NCI-H2081 treated with DMSO at 0.1 percent for 48 hours (cell line): ENCODE results near the gene AQR.
"Not testable (repeated sequence)": the region's sequence is repeated elsewhere in the genome, so short reads cannot be mapped to it uniquely, and the experiment has no call there.

Experiments used
- DNase-seq: peaks from one replicate; lab custom pipeline; 2025; lab: John Stamatoyannopoulos, UW

The AQR gene

DNA sequence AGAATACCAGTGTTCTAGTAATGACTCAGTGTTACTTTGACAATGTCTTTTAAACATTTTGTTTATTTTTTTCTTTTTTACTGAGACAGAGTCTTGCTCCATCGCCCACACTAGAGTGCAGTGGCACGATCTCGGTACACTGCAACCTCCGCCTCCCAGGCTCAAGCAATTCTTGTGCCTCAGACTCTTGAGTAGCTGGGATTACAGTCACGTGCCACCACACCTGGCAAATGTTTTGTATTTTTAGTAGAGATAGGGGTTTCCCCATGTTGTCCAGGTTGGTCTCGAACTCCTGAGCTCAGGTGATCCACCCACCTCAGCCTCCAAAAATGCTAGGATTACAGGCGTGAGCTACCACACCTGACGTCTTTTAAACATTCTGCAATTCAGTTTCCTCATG lies 15.7 kb downstream of the AQR start:
- DNase-seq, result no peak

GRCh38 chr15:34952481-34952880 lies 17.1 kb downstream of the AQR start:
- no peak for DNase-seq

GRCh38 chr15:34951993-34952392 lies 17.5 kb downstream of the AQR start:
- no peak for DNase-seq

- DNase-seq, result no peak
These were observed 24.6 kb downstream of the AQR start for GRCh38 chr15:34944936-34945335.

DNA sequence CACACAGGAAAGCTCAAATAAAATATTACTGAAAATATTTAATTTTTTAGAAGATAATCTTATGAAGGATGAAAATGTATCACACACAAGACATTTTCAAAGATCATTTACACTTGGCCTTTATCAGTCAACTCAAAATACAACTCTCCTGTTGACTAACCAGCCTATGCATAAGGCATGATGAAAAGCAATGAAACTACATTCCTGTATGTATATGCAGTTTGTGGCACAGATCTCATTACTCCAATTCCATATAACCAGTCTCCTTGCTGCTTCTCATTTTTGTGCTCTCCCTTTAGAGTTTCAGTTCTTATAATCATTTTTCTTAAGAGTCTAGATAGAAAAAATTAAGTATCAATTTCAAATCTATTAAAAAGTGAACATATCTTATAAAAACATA lies 25.8 kb downstream of the AQR start:
- DNase-seq, result no peak

DNA sequence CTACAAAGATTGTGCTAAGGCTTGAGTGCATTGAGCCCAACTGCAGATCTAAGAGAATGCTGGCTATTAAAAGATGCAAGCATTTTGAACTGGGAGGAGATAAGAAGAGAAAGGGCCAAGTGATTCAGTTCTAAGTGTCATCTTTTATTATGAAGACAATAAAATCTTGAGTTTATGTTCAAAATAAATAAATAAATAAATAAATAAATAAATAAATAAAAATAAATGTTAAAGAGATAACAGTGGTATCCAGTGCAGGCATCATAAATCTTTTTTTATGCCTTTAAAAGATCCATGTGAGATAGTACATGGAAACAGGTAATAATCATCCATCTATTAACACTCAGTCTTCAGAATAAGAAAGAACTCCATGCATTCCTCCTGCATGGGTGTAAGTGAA lies 26.3 kb downstream of the AQR start:
- not testable (repeated sequence) for DNase-seq

GRCh38 chr15:34942363-34942762 lies 27.2 kb downstream of the AQR start:
- DNase-seq, result no peak

DNA sequence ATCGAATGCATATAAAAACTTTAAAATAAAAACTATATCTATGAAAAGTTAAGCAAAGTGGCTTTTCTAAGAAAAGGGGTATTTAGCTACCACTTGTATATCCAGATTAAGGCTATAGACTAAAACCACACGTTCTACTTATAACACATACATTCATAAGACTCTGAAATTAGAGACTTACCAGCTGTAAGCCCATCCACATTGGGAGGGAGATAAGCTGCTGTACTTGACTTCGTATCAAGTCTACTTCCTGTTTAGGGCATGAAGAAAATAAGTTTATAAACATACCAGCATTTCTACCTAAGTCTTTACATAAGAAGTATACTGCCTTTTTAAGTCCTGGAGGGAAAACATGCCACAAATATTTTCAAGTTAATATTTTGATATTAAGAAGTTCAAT lies 27.7 kb downstream of the AQR start:
- DNase-seq, result no peak

- no peak for DNase-seq
These were observed 28.3 kb downstream of the AQR start for GRCh38 chr15:34941185-34941698.

- no peak for DNase-seq
These were observed 36.0 kb downstream of the AQR start for GRCh38 chr15:34933432-34933975.

DNA sequence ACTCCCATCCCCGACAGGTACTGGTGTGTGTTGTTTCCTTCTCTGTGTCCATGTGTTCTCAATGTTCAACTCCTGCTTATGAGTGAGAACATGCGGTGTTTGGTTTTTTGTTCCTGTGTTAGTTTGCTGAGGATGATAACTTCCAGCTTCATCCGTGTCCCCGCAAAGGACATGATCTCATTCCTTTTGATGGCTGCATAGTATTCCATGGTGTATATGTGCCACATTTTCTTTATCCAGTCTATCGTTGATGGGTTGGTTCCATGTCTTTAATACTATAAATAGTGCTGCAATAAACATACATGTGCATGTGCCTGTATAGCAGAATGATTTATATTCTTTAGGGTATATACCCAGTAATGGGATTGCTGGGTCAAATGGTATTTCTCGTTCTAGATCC lies 41.2 kb downstream of the AQR start:
- DNase-seq, result not testable (repeated sequence)

DNA sequence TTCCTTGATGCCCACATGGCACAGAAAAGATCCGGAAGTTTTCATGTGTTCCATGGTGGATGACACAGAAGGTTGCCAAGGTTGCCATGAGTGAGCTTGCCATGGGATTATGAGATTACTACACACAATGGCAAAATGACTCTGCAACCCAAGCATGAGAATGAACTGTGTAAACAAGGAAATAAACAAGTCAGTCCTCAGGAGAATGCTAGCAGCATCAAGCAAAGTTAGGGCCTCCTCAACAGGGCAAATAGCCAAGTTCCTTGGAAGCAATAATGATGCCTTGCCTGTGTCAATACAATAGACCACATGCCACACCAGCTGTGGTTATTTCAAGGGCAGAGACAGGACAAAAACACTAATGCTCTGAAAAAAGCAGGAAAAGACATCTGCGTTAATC lies 41.8 kb downstream of the AQR start:
- no peak for DNase-seq

DNA sequence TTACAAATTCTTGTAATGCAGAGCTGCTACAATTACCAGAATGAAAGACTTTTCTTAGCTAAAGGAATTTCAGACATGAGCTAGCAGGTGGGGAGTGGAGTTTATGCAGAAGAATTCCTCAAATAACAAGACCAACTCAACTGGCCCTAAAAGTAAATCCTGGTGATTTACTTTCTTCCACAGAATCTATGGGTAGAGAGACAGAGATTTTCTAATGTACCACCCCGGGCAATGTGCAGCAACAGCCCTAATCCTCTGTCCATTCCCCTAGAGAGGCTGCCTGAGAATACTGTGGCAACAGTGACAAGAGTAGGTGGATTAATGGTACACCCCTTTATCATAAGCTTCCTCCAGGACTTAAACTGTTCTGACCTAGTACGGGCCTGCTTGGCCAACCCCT lies 55.2 kb downstream of the AQR start:
- DNase-seq, result no peak

- no peak for DNase-seq
These were observed 64.5 kb downstream of the AQR start for GRCh38 chr15:34905047-34905446.

- no peak for DNase-seq
These were observed 65.0 kb downstream of the AQR start for GRCh38 chr15:34904527-34904926.

- DNase-seq, result no peak
These were observed 68.8 kb downstream of the AQR start for GRCh38 chr15:34900748-34901147.

GRCh38 chr15:34896183-34896582 lies 73.4 kb downstream of the AQR start:
- DNase-seq, result no peak

DNA sequence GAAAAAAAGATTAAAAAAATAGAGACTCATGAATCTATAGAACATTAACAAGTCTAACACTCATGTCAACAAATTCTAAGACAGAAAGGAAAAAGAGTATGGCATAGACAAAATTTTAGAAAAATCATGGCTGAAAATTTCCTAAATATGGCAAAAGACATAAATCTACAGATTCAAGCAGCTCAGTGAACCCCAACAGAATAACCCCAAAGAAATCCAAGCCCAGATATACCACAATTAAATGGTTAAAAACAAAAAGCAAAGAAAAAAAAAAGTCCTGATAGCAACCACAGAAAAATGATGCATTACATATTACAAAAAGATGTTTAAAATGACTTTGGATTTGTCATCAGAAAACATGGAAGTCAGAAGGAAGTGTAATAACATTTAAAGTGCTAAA lies 75.6 kb downstream of the AQR start:
- DNase-seq, result no peak

- no peak for DNase-seq
These were observed 76.5 kb downstream of the AQR start for GRCh38 chr15:34892963-34893591.

- DNase-seq, result no peak
These were observed 79.1 kb downstream of the AQR start for GRCh38 chr15:34890424-34890823.

GRCh38 chr15:34889476-34889875 lies 80.1 kb downstream of the AQR start:
- no peak for DNase-seq

DNA sequence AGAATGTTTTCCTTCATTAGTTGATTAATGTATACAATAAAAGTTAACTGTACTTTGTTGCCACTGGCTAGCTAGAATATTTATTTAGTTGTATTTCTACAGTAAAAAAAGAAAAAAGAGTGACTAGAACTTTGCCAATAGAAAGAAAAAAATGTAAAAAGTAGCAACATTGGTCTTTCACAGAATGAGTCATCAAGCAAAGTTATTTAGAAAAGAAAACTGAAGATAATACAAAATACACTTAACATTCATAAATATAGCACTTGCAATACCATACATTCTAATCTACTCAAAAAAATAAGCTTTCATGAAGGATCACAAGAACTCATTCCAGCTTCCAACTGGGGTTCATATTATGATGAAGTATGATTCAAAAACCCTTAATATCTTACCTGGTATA lies 83.4 kb downstream of the AQR start:
- no peak for DNase-seq

- no peak for DNase-seq
These were observed 85.9 kb downstream of the AQR start for GRCh38 chr15:34883633-34884032.

DNA sequence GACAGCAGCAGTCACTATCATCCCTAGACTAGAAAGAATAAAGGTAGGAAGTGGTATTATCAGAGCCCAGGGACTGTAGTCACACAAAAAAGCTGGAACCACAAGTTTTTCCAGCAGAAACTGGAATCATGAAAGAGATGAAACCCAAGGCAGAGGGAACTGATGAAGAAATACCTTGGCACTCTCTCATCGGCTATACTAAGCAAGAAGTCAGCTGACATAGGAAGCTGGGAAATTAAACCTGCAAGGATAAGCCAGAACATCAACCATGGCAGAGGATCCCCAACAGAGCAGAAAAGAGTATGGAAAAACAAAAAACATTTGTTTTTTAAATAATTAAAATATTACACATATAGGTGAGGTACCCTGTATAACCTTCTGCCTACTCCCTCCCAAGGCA lies 86.5 kb downstream of the AQR start:
- DNase-seq, result no peak
